ENCODE data around the gene ADAP1. TPM values are rescaled to one million over a fixed set of nuclear protein-coding genes. Genes with fewer than 3 reads are reported as not detected.

ADAP1 gene
- total RNA-seq, 2 donors from 2014 or later = 19.7 to 19.8 TPM

DNA sequence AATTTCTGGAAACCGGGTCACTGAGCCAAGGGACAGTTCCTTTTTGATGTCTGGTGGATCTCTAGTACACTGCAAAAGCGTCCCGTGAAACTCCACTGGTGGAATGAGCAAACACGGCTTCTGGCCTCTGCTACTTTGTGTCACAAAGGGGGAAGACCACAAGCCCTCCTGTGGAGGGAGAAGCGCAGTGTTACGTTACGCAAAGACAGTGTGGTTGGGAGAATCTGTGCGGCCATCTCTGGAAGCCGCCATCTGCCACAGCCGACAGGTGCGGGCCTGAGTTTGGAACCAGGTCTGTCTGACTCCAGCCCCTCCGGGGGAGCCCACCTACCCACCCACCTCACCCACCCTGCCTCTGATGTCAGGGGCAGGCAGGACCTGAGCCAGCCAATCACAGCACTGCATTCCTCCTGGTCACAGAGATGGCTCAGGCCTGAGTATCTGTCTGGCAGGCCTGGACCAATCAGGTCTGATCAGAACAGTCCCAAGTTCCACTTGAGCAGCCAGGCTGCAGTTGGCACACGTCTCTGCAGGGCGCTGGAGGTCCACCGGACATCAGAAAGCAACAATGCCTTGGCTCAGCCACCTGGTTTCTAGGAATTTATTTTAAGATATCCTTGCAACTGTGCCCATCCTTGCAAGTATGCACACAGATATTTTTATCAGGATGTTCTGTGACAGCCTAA lies 25.5 kb upstream of the ADAP1 start:
- H3K36me3 ChIP-seq (replicated peaks in 1 of 2; ENCODE audit: insufficient read depth in 1 of 2, low read depth in 2 of 2) = no peaks in the 10 kb centered on the region
- no peak for DNase-seq
- H3K4me3 ChIP-seq = no peak overlapping the region
- peaks cover 38% of the 10 kb centered on the region for H3K4me1 ChIP-seq
- no peak for ATAC-seq
- 71 to 81% methylated on average over 9 to 15 of the region's 15 CpGs for WGBS, 2 donors
- H3K9me3 ChIP-seq = no peaks in the 10 kb centered on the region
- no peaks in the 10 kb centered on the region for H3K27me3 ChIP-seq
- intact Hi-C loops (cut with DNase I) = no loop called here
- TF ChIP-seq POLR2A (IDR thresholded peaks at IDR 0.05) = no peak
- TF ChIP-seq, protein P1, sequence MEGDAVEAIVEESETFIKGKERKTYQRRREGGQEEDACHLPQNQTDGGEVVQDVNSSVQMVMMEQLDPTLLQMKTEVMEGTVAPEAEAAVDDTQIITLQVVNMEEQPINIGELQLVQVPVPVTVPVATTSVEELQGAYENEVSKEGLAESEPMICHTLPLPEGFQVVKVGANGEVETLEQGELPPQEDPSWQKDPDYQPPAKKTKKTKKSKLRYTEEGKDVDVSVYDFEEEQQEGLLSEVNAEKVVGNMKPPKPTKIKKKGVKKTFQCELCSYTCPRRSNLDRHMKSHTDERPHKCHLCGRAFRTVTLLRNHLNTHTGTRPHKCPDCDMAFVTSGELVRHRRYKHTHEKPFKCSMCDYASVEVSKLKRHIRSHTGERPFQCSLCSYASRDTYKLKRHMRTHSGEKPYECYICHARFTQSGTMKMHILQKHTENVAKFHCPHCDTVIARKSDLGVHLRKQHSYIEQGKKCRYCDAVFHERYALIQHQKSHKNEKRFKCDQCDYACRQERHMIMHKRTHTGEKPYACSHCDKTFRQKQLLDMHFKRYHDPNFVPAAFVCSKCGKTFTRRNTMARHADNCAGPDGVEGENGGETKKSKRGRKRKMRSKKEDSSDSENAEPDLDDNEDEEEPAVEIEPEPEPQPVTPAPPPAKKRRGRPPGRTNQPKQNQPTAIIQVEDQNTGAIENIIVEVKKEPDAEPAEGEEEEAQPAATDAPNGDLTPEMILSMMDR (IDR thresholded peaks at IDR 0.05) = no peak
- no peak overlapping the region for H3K27ac ChIP-seq

- WGBS, 2 donors = 78 to 85% methylated on average over 14 to 16 of the region's 16 CpGs
- no peaks in the 10 kb centered on the region for H3K36me3 ChIP-seq (replicated peaks in 1 of 2; ENCODE audit: insufficient read depth in 1 of 2, low read depth in 2 of 2)
- peaks cover 40% of the 10 kb centered on the region for H3K4me1 ChIP-seq
- ATAC-seq = no peak
- intact Hi-C loops (cut with DNase I) = no loop called here
- H3K9me3 ChIP-seq = no peaks in the 10 kb centered on the region
- H3K27ac ChIP-seq = peak overlapping the region; percentile 59 to 99 (median 99)
- no peaks in the 10 kb centered on the region for H3K27me3 ChIP-seq
- no peak overlapping the region for H3K4me3 ChIP-seq
- DNase-seq = no peak
- TF ChIP-seq, protein P1 (IDR thresholded peaks at IDR 0.05) = no peak
- no peak for TF ChIP-seq POLR2A (IDR thresholded peaks at IDR 0.05)
Observed at GRCh38 chr7:979151-979550, 24.7 kb upstream of the ADAP1 start.

DNA sequence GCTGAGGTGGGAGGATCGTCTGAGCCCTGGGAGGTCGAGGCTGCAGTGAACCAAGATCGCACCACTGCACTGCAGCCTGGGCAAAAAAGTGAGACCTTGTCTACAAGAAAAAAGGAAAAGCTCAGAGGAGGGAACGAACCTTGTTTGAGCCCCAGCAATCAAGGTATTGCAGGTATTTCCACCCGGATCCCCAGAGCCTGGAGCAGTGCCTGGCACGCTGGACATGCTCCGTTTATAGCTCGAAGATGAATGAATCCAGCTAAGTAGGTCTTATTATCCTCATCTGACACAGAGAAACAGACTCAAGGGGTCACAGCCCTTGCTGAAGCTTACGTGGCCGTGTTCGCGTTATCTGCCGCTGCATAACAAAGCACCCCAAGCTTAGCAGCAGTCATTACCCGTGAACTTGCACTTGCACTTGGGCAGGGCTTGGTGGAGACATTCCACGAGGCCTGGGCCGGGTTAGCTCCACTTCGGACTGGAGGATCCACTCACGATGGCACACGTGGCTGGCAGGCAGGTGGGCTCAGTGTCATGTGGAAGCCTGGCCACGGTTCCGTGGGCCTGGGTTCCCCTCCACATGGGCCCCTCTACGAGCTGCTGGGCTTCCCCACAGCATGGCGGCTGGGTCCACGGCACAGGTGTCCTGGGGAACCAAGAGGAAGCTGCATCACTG lies 24.1 kb upstream of the ADAP1 start:
- Histone ChIP-seq H3K27ac (peak overlapping the region; percentile 96 to 99 (median 99)), H3K9me3 (no peaks in the 10 kb centered on the region), H3K4me3 (no peak overlapping the region), H3K36me3 (replicated peaks in 1 of 2; ENCODE audit: insufficient read depth in 1 of 2, low read depth in 2 of 2) (no peaks in the 10 kb centered on the region), H3K27me3 (no peaks in the 10 kb centered on the region), H3K4me1 (peaks cover 46% of the 10 kb centered on the region)
- TF ChIP-seq POLR2A (IDR thresholded peaks at IDR 0.05) = no peak
- TF ChIP-seq, protein P1 (IDR thresholded peaks at IDR 0.05) = no peak
- DNase-seq (no peak), ATAC-seq (no peak)
- WGBS, 2 donors = 60 to 67% methylated on average over 10 to 24 of the region's 24 CpGs
- intact Hi-C loops (cut with DNase I) = no loop called here

GRCh38 chr7:978049-978346 lies 23.5 kb upstream of the ADAP1 start:
- WGBS, 2 donors = 26 to 37% methylated on average over 7 of the region's 7 CpGs
- H3K4me3 ChIP-seq = no peak overlapping the region
- H3K27me3 ChIP-seq = no peaks in the 10 kb centered on the region
- TF ChIP-seq, protein P1 (IDR thresholded peaks at IDR 0.05) = no peak
- TF ChIP-seq POLR2A (IDR thresholded peaks at IDR 0.05) = no peak
- intact Hi-C loops (cut with DNase I) = no loop called here
- H3K36me3 ChIP-seq (replicated peaks in 1 of 2; ENCODE audit: insufficient read depth in 1 of 2, low read depth in 2 of 2) = no peaks in the 10 kb centered on the region
- DNase-seq = no peak
- H3K4me1 ChIP-seq = peaks cover 52% of the 10 kb centered on the region
- H3K27ac ChIP-seq = peak overlapping the region; percentile 96 to 99 (median 99)
- ATAC-seq = no peak
- no peaks in the 10 kb centered on the region for H3K9me3 ChIP-seq
